Measurements from ENCODE around the gene KCNN4. TPM values are rescaled to one million over a fixed set of nuclear protein-coding genes. Genes with fewer than 3 reads are reported as not detected.

Gene KCNN4
- total RNA-seq, 1 experiment from 2014 or later: 0.26 TPM

GRCh38 chr19:43718627-43719377 lies 62.0 kb downstream of the KCNN4 start:
- no peak overlapping the region for H2BK120ac ChIP-seq (ENCODE audit: low read depth, low read length, poor library complexity, severe bottlenecking)
- peaks cover 6 to 16% of the 10 kb centered on the region in 2 experiments; a peak in 3 of 4 replicates for H3K4me1 Mint-ChIP-seq
- H4K8ac ChIP-seq (replicated peaks; ENCODE audit: insufficient read length, low read depth, low read length): no peak overlapping the region
- no peaks in the 10 kb centered on the region for H3K9me3 ChIP-seq (ENCODE audit: control insufficient read depth, low read depth, low read length)
- H4K20me1 ChIP-seq (ENCODE audit: control insufficient read depth, insufficient read depth, insufficient read length): no peaks in the 10 kb centered on the region
- H3K14ac ChIP-seq (ENCODE audit: insufficient read depth, low read length): no peak overlapping the region
- H3K9ac ChIP-seq (ENCODE audit: extremely low read depth, insufficient read length, low read length): no peak overlapping the region
- H3K27me3 Mint-ChIP-seq (ENCODE audit: low read depth): peaks cover 8% of the 10 kb centered on the region
- H3K56ac ChIP-seq (ENCODE audit: insufficient read length, low read depth, low read length): no peak overlapping the region
- TF ChIP-seq CTCF (conservative IDR thresholded peaks at IDR 0.05): no peak
- H2BK5ac ChIP-seq (ENCODE audit: insufficient read length, low read length): no peak overlapping the region
- no peak overlapping the region for H3K4me2 ChIP-seq (ENCODE audit: insufficient read depth, insufficient read length, low read length)
- no peak overlapping the region for H3K23ac ChIP-seq (ENCODE audit: insufficient read length, low read depth, low read length)
- no peak overlapping the region for H2BK20ac ChIP-seq (ENCODE audit: low read depth, low read length, poor library complexity, severe bottlenecking)
- no peak overlapping the region for H3K4ac ChIP-seq (ENCODE audit: low read depth, low read length)
- whole genome bisulfite sequencing (ENCODE audit: extremely low coverage, insufficient read length, low lambda C conversion rate): no CpG with 5 or more reads among the region's 60 CpGs
- H3K9me3 Mint-ChIP-seq: no peaks in the 10 kb centered on the region
- no peak overlapping the region for H3K4me3 Mint-ChIP-seq
- DNase-seq: no peak
- H3T11ph ChIP-seq (ENCODE audit: low read length): no peak overlapping the region
- peak overlapping the region in 1 of 3 experiments; percentile 57; a peak in 1 of 7 replicates for H3K27ac Mint-ChIP-seq
- H3K36me3 Mint-ChIP-seq (ENCODE audit: insufficient read depth in 1 of 3, low read depth in 3 of 3): no peaks in the 10 kb centered on the region
- no peak overlapping the region for H4K91ac ChIP-seq (ENCODE audit: insufficient read length, low read depth, low read length)
- H3K27me3 ChIP-seq (ENCODE audit: insufficient read depth, low read length): no peaks in the 10 kb centered on the region
- no peak overlapping the region for H3K27ac ChIP-seq (ENCODE audit: insufficient read length, low read depth, low read length)
- H3K79me2 ChIP-seq (ENCODE audit: insufficient read depth, low read length): no peaks in the 10 kb centered on the region
- peaks cover 2% of the 10 kb centered on the region for H3K23me2 ChIP-seq (ENCODE audit: insufficient read length, low read depth, low read length, poor library complexity, severe bottlenecking)
- H3K79me1 ChIP-seq (ENCODE audit: insufficient read depth, low read depth, low read length, poor library complexity, severe bottlenecking): no peaks in the 10 kb centered on the region
- no peak overlapping the region for H2BK15ac ChIP-seq (ENCODE audit: low read depth, low read length)
- H3K18ac ChIP-seq (ENCODE audit: insufficient read length, low read depth, low read length): no peak overlapping the region
- no peak overlapping the region for H2BK12ac ChIP-seq (ENCODE audit: insufficient read length, low read depth, low read length)
- no peak overlapping the region for H4K5ac ChIP-seq (ENCODE audit: insufficient read length, low read depth, low read length)
- no peak overlapping the region for H2AFZ ChIP-seq (ENCODE audit: low read length)
- H3K4me1 ChIP-seq (ENCODE audit: insufficient read depth, low read length): no peaks in the 10 kb centered on the region
- no peak overlapping the region for H2AK5ac ChIP-seq (ENCODE audit: insufficient read length, low read length)

Other genes starting within 250 kb of the KCNN4 start
- not detected in 2 replicates for gene ZNF575, start 247.8 kb downstream of the KCNN4 start, total RNA-seq (2021)
- 38.0 and 42.8 TPM in 2 replicates for gene XRCC1, start 205.4 kb downstream of the KCNN4 start, total RNA-seq (2021)
- 11.4 and 11.9 TPM in 2 replicates for gene PINLYP, start 205.2 kb downstream of the KCNN4 start, total RNA-seq (2021)
- 24.1 and 25.4 TPM in 2 replicates for gene IRGQ, start 184.8 kb downstream of the KCNN4 start, total RNA-seq (2021)
- 16.3 and 19.7 TPM in 2 replicates for gene ZNF576, start 184.4 kb downstream of the KCNN4 start, total RNA-seq (2021)
- 0.44 and 0.70 TPM in 2 replicates for gene SRRM5, start 168.9 kb downstream of the KCNN4 start, total RNA-seq (2021)
- 30.3 and 31.3 TPM in 2 replicates for gene ZNF428, start 161.3 kb downstream of the KCNN4 start, total RNA-seq (2021)
- gene CADM4, start 141.1 kb downstream of the KCNN4 start, total RNA-seq (2021): 10.2 and 12.5 TPM in 2 replicates
- gene PLAUR, start 110.8 kb downstream of the KCNN4 start, total RNA-seq (2021): 13.7 and 15.7 TPM in 2 replicates
- gene IRGC, start 64.9 kb downstream of the KCNN4 start, total RNA-seq (2021): not detected in 2 replicates
- gene SMG9, start 26.0 kb downstream of the KCNN4 start, total RNA-seq (2021): 47.9 and 52.2 TPM in 2 replicates
- gene LYPD5, start 21.5 kb upstream of the KCNN4 start, total RNA-seq (2021): 0.50 TPM in 2 replicates
- 10.4 and 11.6 TPM in 2 replicates for gene ZNF283, start 46.3 kb upstream of the KCNN4 start, total RNA-seq (2021)
- gene ZNF404, start 103.0 kb upstream of the KCNN4 start, total RNA-seq (2021): 2.0 and 2.7 TPM in 2 replicates
- gene ZNF45, start 154.3 kb upstream of the KCNN4 start, total RNA-seq (2021): 18.4 and 19.8 TPM in 2 replicates
- gene ZNF221, start 170.3 kb upstream of the KCNN4 start, total RNA-seq (2021): 6.4 and 8.0 TPM in 2 replicates
- 8.1 and 10.1 TPM in 2 replicates for gene ZNF155, start 203.2 kb upstream of the KCNN4 start, total RNA-seq (2021)
- 3.1 and 3.5 TPM in 2 replicates for gene ZNF230, start 222.0 kb upstream of the KCNN4 start, total RNA-seq (2021)
- 5.4 and 6.6 TPM in 2 replicates for gene ZNF222, start 244.4 kb upstream of the KCNN4 start, total RNA-seq (2021)